ENCODE measurements around the gene MAEA. TPM values are rescaled to one million over a fixed set of nuclear protein-coding genes. Genes with fewer than 3 reads are reported as not detected.

MAEA gene
- total and polyA plus RNA-seq, 2 of the 8 experiments (the other 6 are each of a cell fraction or from before 2014, with no cell fraction given) = 75.8 to 133 TPM

DNA sequence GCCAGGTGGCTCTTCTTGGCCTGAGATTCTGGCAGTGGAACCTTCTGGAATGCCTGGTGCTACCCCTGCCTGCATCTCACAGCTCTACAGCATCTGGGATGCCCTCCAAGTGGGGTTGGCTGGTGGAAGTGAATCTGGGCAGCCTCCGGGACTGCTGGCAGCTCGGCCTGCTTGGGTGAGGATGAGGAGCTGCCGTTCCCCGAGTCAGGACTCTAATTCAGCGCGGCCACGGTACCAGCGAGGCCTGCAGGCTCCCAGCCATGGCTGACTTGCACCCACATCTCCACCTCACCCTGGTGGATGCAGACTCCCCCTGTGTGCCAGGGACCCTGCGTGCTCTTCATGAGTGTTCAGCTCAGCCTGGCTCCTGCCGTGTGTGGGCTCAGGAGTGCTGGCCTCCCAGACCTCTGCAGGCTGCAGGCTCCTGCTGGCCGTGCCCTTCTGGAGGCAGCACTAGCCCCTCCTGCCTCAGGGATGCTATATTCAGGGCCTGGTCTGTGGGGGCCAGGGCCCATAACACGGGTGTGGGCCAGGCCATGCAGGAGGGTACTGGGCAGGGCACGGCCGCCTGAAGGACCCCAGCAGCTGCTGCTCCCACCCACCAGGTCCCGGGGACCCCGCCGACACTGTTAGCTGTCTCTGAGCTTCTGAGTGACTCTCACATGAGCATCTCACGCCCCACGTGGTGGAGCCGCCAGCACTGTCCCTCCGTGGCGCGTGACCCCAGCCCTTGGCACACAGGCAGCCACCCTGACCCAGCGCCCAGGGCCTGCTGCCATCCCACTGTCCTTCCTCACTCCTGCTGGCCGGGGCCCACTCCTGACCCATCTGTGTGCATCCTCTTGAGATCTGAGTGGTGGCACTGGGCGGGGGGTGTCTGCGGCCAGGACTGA is 67.9 kb downstream of the MAEA start:
- H2BK20ac ChIP-seq (ENCODE audit: low read length) = no peak overlapping the region
- ChIA-PET CTCF (ENCODE audit: partially characterized antibody) (interaction anchor here (1.1 to 6.1 kb wide), 10 partner anchors 8 to 336 kb away, joined by 3 to 58 read pairs (median 4); no protein-coding TSS in a partner anchor), POLR2A (ENCODE audit: partially characterized antibody) (interaction anchor here (1.0 kb wide), 1 partner anchor 486 kb away, joined by 3 read pairs; no protein-coding TSS in a partner anchor)
- no peak overlapping the region for H4K5ac ChIP-seq (ENCODE audit: insufficient read length, low read depth, low read length)
- H4K20me1 ChIP-seq (replicated peaks in 1 of 2; ENCODE audit: control insufficient read depth in 1 of 2, insufficient read depth in 2 of 2, low read length in 2 of 2) = peaks cover 3 to 17% of the 10 kb centered on the region in 2 experiments
- H3K36me3 ChIP-seq (ENCODE audit: control insufficient read depth in 2 of 4, insufficient read depth in 4 of 4, low read length in 3 of 4) = peaks cover 0 to 29% (median under 1%) of the 10 kb centered on the region in 4 experiments; a peak in 4 of 8 replicates
- H3K23ac ChIP-seq (ENCODE audit: insufficient read length) = no peak overlapping the region
- DNase-seq (ENCODE audit: low read depth in 1 of 2, low spot score in 2 of 2) (no peak), FAIRE-seq (no peak)
- H3K79me2 ChIP-seq (ENCODE audit: control insufficient read depth in 1 of 2, insufficient read depth in 2 of 2, low read length in 2 of 2) = no peaks in the 10 kb centered on the region
- no peak overlapping the region for H3K18ac ChIP-seq (ENCODE audit: extremely low read depth, low read length)
- no peaks in the 10 kb centered on the region; a peak in 1 of 7 replicates for H3K4me1 ChIP-seq (replicated peaks in 1 of 4; ENCODE audit: control insufficient read depth in 3 of 4, insufficient read depth in 4 of 4, low read length in 3 of 4)
- H3K23me2 ChIP-seq (ENCODE audit: low read depth, low read length) = no peaks in the 10 kb centered on the region
- H2BK120ac ChIP-seq (replicated peaks; ENCODE audit: low read depth, low read length) = no peak overlapping the region
- H4K91ac ChIP-seq (replicated peaks; ENCODE audit: insufficient read length, low read length) = no peak overlapping the region
- no peak overlapping the region for H3K4me2 ChIP-seq (ENCODE audit: insufficient read depth in 1 of 2, low read depth in 2 of 2, low read length in 2 of 2)
- no peak overlapping the region for H3K9ac ChIP-seq (replicated peaks in 1 of 4; ENCODE audit: extremely low read depth in 1 of 4, low read depth in 3 of 4, low read length in 3 of 4)
- H3K4me3 ChIP-seq (ENCODE audit: extremely low read depth in 1 of 4, insufficient read depth in 2 of 4, low read depth in 3 of 4, low read length in 4 of 4) = no peak overlapping the region
- H2AK5ac ChIP-seq (ENCODE audit: low read depth, low read length) = no peak overlapping the region
- no peak overlapping the region for H3K27ac ChIP-seq (ENCODE audit: low read depth, low read length)
- no peak overlapping the region for H3K56ac ChIP-seq (replicated peaks; ENCODE audit: insufficient read length, low read depth, low read length)
- no peak overlapping the region for H2AFZ ChIP-seq (ENCODE audit: low read length)
- no peaks in the 10 kb centered on the region for H3K27me3 ChIP-seq (replicated peaks in 1 of 4; ENCODE audit: control insufficient read depth in 3 of 4, extremely low read depth in 1 of 4, insufficient read depth in 3 of 4, low read length in 3 of 4)
- H2BK12ac ChIP-seq (ENCODE audit: low read depth, low read length) = no peak overlapping the region
- no peak overlapping the region for H2BK15ac ChIP-seq (ENCODE audit: low read length)
- no peaks in the 10 kb centered on the region for H3K9me3 ChIP-seq (ENCODE audit: insufficient read depth in 2 of 2, low read depth in 1 of 2, low read length in 1 of 2)
- 92% methylated on average over 24 of the region's 27 CpGs; no CpG with 5 or more reads in 1 of the 2 experiments for WGBS, 2 experiments (ENCODE audit: extremely low coverage in 1 of 2, insufficient coverage in 1 of 2, insufficient read length in 1 of 2, insufficient replicate concordance in 2 of 2, low coverage in 1 of 2, low lambda C conversion rate in 2 of 2, missing lambda C conversion rate in 1 of 2)
- no peak overlapping the region for H4K8ac ChIP-seq (ENCODE audit: extremely low read depth, insufficient read depth, low read length)
- no peaks in the 10 kb centered on the region; the same call in 1 of the 2 replicates for H3K79me1 ChIP-seq (ENCODE audit: low read depth, low read length)
- TF ChIP-seq, protein P1, sequence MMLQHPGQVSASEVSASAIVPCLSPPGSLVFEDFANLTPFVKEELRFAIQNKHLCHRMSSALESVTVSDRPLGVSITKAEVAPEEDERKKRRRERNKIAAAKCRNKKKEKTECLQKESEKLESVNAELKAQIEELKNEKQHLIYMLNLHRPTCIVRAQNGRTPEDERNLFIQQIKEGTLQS (IDR thresholded peaks at IDR 0.05; ENCODE audit: insufficient read depth, low read depth, low read length) = no peak
- TF ChIP-seq TAF1 (IDR thresholded peaks at IDR 0.05; ENCODE audit: low read depth, low read length) (no peak), SP2 (IDR thresholded peaks at IDR 0.05; ENCODE audit: low read length) (no peak), TAF7 (optimal IDR thresholded peaks at IDR 0.05; ENCODE audit: borderline replicate concordance, low read depth, low read length) (no peak), BCL11A (IDR thresholded peaks at IDR 0.05; ENCODE audit: low read depth in 2 of 2, low read length in 2 of 2) (no peak), JUN (IDR thresholded peaks at IDR 0.05; ENCODE audit: low read depth, low read length) (no peak), RXRA (IDR thresholded peaks at IDR 0.05; ENCODE audit: insufficient read depth, low read depth, low read length) (no peak), JUND (IDR thresholded peaks at IDR 0.05; ENCODE audit: low read length) (no peak), SIN3A (conservative IDR thresholded peaks at IDR 0.05 in 1 of 2, IDR thresholded peaks at IDR 0.05 in 1 of 2; ENCODE audit: low read depth in 1 of 2, low read length in 2 of 2) (no peak), BRCA1 (IDR thresholded peaks at IDR 0.05; ENCODE audit: low read depth, low read length) (no peak), YY1 (IDR thresholded peaks at IDR 0.05; ENCODE audit: low read depth, low read length) (no peak), NRF1 (IDR thresholded peaks at IDR 0.05; ENCODE audit: low read depth, low read length) (no peak)
- no peak overlapping the region; the same call in 1 of the 2 replicates for H2BK5ac ChIP-seq (ENCODE audit: low read depth, low read length)
- H3K4ac ChIP-seq (replicated peaks; ENCODE audit: insufficient read length, low read depth, low read length) = no peak overlapping the region
- no peak overlapping the region for H3K14ac ChIP-seq (ENCODE audit: insufficient read length)

All from H1 (cell line).